Endothelial cell of coronary artery (primary cell): ENCODE measurements around the gene DPEP3. TPM values are rescaled to one million over a fixed set of nuclear protein-coding genes. Genes with fewer than 3 reads are reported as not detected.

Experiments used
- total RNA-seq: library from RNA; depleted of rRNA; stranded (reverse); fragments of >200 nt; gene quantifications from 2 replicates; pipeline ENCODE4 v1.2.3, GENCODE V29; 2014

The DPEP3 gene, protein sequence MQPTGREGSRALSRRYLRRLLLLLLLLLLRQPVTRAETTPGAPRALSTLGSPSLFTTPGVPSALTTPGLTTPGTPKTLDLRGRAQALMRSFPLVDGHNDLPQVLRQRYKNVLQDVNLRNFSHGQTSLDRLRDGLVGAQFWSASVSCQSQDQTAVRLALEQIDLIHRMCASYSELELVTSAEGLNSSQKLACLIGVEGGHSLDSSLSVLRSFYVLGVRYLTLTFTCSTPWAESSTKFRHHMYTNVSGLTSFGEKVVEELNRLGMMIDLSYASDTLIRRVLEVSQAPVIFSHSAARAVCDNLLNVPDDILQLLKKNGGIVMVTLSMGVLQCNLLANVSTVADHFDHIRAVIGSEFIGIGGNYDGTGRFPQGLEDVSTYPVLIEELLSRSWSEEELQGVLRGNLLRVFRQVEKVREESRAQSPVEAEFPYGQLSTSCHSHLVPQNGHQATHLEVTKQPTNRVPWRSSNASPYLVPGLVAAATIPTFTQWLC
- not detected in 2 replicates for total RNA-seq

GRCh38 chr16:67979955-67980678 is at the start of gene DPEP3:
Gene DPEP3 (minus strand): TSS chr16:67980499. CDS start chr16:67980380, 119 bp downstream.

GRCh38 chr16:68022728-68023537 is 42.6 kb upstream of the DPEP3 start, which contains the start of the genes DDX28 and DUS2:
Gene DDX28 (minus strand): TSS chr16:68023232. CDS start chr16:68023202, 30 bp downstream.
Gene DUS2 (plus strand): TSS chr16:68023284. CDS start chr16:68038024, 14,740 bp downstream.

DNA sequence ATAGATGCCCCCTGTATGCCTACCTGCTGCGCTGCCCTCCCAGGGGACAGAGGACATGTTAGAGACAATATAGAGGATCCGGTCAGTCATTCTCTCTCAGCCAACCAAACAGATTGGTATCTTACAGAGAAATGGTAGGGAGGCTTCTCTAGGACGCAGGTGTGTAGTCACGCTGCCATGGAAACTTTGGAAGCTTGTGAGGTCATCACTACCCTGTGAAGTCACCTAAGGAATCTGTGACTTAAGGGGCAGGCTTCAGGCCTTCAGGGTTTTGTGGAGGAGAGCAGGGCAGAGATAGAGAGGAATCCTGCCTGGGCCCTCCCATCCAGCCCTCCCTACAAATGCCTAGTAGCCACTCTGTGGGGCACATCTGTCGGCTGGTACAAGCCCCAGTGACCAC is 35.4 kb upstream of the DPEP3 start, which contains the start of gene DPEP2NB:
TSS of gene DPEP2NB (minus strand) at position 231 of the 400 bp plus-strand sequence. CDS start at position 90, 141 bp downstream.

GRCh38 chr16:67998779-67999688 is 18.7 kb upstream of the DPEP3 start, which contains the start of gene DPEP2:
Gene DPEP2 (minus strand): TSS chr16:67999484. CDS start chr16:67993212, 6,272 bp downstream.

GRCh38 chr16:67968400-67969253 is 11.7 kb downstream of the DPEP3 start, which contains the start of gene SLC12A4:
Gene SLC12A4 (minus strand): TSS chr16:67968637. CDS start chr16:67968553, 84 bp downstream.

DNA sequence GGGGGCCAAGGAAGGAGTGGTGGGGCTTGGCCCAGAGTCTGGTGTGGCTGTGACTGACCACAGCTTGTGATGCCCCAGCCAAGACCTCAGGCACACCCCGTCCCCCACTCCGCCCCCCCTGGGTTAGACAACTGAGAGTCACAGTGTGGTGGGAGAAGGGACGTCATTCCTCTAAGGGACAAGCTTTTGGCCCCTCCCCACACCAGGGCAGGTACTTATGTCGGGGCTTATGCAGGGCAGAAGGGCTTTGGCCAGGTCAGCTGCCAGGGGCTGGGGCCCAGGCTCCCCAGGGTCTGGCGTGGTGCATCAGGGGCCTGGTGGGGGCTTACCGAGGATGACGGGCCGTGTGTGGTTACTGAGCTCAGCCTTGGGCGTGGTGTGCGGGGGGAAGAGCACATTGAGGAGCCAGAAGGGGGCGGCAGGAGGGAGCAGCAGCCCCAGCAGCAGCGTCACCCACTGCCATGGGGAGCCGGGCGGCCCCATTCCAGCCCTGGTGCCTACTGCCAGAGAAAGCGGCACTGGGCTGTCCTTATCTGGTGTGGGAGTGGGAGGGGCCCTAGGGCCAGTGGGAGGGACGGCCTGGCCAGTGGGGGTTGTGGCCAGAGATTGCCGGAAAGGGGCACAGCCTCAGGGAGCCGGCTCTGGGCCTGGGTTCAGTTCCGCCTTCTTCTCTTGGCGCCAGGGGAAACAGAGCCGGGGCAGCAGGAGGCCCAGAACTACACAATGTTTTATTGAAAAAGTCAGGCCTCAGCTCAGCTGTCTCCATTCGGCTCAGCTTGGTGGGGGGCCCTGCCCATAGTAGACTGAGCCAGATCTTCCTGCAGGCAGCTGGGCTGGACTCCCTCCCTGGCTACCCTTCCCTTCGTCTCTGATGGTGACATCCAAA is 36.4 kb downstream of the DPEP3 start, which contains the start of gene LCAT:
TSS of gene LCAT (minus strand) at position 502 of the 886 bp plus-strand sequence. CDS start at position 483, 19 bp downstream.

DNA sequence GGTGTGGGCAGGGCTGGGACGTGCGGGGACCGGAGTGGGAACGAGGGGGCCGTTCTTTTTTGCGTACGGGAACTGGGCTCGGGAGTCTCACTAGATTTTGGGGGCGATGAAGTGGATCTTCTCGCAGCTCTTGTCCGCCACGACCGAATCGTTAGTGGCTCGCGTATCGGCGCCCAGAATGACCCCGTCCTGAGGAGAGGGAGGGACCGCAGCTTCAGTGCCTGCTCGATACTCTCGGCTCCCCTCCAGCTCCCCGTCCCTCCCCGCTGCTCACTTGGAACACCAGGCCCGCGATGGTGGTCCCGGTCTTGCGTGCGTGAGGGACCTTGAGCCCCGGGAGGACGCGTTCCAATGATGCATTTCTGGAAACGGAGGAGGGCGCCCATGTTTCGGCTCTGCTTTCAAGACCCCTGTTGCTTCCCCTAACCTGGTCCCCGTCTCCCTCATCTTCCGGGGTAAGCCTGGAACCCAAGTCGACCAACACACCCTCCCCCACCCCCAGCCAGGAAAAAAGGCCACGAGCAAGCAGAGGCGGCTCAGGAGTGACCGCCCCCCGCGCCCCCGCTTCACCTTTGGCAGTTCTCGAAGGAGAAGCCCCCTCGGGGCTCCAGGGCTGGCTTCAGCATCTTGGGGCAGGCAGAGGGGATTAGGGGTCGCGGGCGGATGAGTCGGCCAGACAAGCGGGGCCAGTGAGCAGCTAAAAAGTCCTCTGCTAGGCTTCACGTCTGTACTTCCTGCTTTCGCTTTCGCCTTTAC is 44.0 kb downstream of the DPEP3 start, which contains the start of gene PSMB10:
TSS of gene PSMB10 (minus strand) at position 727 of the 756 bp plus-strand sequence. CDS start at position 626, 101 bp downstream.

GRCh38 chr16:67931712-67932461 is 48.4 kb downstream of the DPEP3 start, which contains the start of gene CTRL:
Gene CTRL (minus strand): TSS chr16:67931862. CDS start chr16:67931852, 10 bp downstream.

Other genes with a start within 250 kb of the DPEP3 start
- 4.6 and 5.6 TPM in 2 replicates for gene RANBP10, start 173.9 kb downstream of the DPEP3 start, total RNA-seq
- gene TSNAXIP1, start 173.6 kb downstream of the DPEP3 start, total RNA-seq: 0.85 and 0.90 TPM in 2 replicates
- gene THAP11, start 138.2 kb downstream of the DPEP3 start, total RNA-seq: 31.8 and 37.5 TPM in 2 replicates
- 133 and 186 TPM in 2 replicates for gene NUTF2, start 133.6 kb downstream of the DPEP3 start, total RNA-seq
- 25.0 and 28.5 TPM in 2 replicates for gene CENPT, start 132.8 kb downstream of the DPEP3 start, total RNA-seq
- gene EDC4, start 107.4 kb downstream of the DPEP3 start, total RNA-seq: 73.2 and 73.6 TPM in 2 replicates
- not detected in 2 replicates for gene NRN1L, start 95.6 kb downstream of the DPEP3 start, total RNA-seq
- gene PSKH1, start 87.2 kb downstream of the DPEP3 start, total RNA-seq: 14.8 and 21.7 TPM in 2 replicates
- 0.45 and 0.56 TPM in 2 replicates for gene CTRL, start 48.6 kb downstream of the DPEP3 start, total RNA-seq
- gene PSMB10, start 43.6 kb downstream of the DPEP3 start, total RNA-seq: 59.5 and 69.1 TPM in 2 replicates
- 1.7 and 5.7 TPM in 2 replicates for gene LCAT, start 36.4 kb downstream of the DPEP3 start, total RNA-seq
- gene SLC12A4, start 11.9 kb downstream of the DPEP3 start, total RNA-seq: 52.5 and 95.7 TPM in 2 replicates
- gene DPEP2, start 19.0 kb upstream of the DPEP3 start, total RNA-seq: 0.36 TPM in 1 of 2 replicates, not detected in the other
- gene DPEP2NB, start 35.4 kb upstream of the DPEP3 start, total RNA-seq: not detected in 2 replicates
- 10.0 and 12.0 TPM in 2 replicates for gene DDX28, start 42.7 kb upstream of the DPEP3 start, total RNA-seq
- gene DUS2, start 42.8 kb upstream of the DPEP3 start, total RNA-seq: 17.6 and 18.5 TPM in 2 replicates
- gene NFATC3, start 104.9 kb upstream of the DPEP3 start, total RNA-seq: 8.2 and 11.3 TPM in 2 replicates